ENCODE results near the gene LGALS4.
"Not testable (repeated sequence)": the region's sequence is repeated elsewhere in the genome, so short reads cannot be mapped to it uniquely, and the experiment has no call there.

Gene LGALS4

DNA sequence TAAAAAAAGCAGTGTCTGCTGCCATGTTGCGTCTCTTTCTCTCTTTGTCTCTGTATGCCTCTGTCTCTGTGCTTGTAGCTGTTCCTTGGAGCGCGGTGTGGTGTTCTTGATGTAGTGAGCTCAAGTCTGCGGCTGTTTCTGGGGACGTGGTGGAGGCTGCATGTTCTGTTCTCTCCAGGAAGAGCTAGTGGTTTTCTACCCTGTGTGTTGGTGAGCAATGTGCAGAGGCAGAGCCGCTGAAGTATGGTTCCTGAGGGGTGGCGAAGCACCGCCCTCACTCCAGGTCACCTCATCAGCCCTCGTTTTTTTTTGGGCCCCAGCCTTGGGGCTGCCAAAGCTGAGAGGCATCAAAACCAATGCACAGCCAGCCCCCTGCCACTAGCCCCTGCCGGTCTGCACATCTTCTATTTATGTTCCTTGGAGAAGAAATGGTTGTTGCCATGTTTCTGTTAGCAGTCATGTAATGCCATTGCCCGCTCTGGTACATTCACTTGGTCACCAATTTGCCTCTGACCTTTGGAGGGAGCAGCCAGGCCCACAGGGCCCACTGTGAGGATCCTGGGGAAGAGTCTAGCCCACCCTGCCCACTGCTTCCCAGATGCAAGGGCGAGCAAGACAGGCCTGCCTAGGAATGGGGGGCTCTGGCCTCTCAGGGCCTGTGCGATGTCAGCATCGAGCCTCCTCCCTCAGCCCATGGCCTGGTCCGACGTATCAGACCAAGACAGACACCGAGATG, 29.9 kb upstream of the LGALS4 start:
- no peak for DNase-seq (ENCODE audit: low read depth, low spot score)

DNA sequence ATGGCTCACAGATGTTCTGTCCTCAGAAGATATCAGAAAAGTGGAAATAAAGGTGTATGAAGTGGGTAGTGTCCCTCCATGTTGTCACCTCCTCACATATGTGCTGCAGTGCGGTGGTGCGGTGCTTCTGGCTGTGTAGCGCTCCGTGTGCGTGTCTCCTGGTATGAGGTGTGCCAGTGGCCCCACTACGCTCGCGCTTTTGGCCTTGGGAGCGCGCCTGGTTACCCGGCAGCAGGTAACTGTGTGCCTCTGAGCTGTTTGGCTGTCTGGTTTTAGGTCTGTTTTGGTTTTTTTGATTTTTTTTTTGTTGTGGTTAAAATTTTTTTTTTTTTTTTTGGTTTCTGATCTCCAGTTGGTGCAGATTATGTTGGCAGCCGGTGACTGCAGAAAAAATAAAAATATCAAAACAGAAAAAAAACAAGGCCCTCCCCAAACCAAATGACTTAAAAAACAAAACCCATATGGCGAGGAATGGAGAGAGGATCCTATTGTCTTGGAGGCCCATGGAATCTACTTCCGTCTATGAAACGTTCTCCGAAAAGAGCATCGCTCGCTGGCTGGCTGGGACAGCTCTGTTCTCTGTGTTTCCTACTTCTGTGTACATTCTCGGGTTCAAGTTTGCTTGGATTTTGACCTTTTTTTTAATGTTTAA, 29.2 kb upstream of the LGALS4 start:
- no peak for DNase-seq (ENCODE audit: low read depth, low spot score)

DNA sequence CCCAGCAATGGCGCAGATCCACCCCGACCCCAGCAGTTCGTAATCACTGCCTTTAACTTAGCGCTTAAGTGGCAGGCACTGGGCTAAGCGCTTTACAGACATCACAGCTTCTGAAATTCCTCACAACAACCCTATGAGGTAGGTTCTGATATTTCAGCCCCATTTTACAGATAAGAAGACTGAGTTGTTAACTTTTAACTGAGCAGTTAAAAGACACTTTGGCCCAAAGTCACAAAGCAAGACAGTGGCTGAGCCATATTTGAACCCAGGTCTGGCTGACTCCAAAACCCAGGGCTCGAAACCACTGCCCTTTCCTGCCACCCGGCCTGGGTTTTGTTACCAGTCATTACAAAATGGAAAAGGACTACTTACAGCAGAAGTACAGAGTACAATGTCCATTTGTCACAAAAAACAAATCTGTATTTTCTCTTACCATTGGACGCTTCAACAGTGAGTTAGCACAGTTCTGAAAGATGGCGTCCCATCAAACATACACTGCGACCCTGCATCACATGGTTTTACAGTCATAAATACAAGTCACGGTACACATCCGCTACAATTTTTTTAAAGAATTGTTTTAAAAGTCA, 28.5 kb upstream of the LGALS4 start:
- DNase-seq (ENCODE audit: low read depth, low spot score), result no peak

DNA sequence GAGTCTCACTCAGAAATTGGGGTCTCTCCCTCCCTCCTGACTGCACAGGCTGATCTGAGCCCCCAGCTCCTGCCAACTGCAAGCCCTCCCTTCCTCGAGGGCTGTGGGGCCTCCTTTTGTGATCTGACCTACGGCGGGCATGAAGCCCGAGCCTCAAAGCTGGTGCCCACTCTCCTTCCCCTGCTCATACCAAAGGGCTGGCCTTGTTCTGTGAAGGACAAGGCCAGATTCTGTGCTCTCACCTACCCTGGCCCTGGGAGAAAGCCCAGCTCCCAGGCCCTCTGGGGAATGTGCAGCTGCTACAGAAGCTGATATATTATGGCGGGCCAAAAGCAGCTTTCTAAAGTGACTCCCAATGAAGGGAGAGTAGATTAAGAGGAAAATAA, 27.8 kb upstream of the LGALS4 start:
- DNase-seq (ENCODE audit: low read depth, low spot score), result no peak

DNA sequence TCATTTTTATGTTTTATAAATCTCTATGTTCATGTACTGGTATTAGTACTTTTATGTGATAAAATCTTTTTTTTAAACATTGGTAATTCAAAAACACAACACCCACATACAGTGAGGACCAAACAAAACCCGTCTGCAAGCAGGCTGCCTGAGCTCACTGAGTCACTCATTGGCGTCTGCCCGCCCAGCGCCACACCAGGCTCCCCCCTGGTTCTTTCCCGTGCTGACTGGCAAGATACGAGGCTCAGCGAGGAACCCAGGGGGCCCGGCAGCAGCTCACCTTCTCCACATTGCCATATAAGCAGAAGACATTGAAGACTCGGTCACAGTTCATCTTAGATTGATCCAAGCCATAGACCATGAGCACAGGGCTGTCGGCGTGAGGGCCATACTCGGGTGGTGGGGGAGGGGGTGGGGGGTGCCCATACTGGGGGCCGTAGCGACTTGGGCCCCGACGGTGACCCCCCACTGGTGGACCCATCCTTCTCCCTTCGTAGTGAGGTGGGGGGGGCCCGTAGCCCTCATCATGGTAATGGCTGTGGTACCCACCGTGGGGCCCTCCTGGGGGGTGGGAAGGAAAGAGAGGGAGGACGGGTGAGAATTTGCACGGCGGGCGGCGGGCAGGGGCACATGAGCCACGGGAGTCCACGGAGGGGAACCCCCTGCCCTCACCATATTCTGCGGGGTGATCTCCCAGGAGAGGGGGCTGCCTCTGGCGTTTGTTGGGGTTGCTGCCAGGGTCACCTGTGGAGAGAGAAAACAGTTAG, 27.3 kb upstream of the LGALS4 start:
- no peak for DNase-seq (ENCODE audit: low read depth, low spot score)

DNA sequence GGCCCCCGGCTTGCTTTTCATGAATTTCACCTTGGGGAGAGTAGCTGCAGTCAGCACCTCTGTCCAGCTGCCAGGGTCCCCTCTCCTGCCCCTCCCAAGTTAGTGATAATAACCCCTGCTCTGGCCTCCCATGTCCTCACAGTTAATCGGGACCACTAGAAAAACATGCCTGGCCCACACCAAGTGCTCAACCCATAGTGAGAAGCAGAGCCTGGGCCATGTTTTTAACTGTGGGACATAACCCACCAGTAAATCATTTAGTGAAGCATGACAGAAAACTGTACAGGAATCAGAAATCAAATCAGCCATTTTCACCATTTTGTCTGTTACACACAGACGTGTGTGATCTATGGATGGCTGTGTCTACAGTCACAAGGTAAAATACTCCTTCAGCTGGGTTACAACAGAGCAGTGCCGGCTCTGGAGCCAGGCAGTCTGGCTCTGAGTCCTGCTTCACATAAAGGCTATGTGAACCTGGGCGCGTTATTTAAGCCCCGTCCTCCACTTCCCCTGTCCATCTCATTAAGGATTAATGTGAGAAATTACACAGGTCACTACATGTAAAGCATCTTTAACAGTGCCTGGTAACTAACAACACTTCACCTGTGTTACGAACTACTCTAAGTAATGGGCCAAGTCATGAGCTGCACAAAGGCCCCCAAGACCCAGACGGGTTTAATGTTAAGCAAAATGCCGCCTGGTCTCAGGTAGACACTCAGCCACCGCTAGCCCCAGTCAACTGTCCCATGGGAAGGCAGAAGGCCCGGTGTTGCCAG, 26.4 kb upstream of the LGALS4 start:
- DNase-seq (ENCODE audit: low read depth, low spot score), result no peak

DNA sequence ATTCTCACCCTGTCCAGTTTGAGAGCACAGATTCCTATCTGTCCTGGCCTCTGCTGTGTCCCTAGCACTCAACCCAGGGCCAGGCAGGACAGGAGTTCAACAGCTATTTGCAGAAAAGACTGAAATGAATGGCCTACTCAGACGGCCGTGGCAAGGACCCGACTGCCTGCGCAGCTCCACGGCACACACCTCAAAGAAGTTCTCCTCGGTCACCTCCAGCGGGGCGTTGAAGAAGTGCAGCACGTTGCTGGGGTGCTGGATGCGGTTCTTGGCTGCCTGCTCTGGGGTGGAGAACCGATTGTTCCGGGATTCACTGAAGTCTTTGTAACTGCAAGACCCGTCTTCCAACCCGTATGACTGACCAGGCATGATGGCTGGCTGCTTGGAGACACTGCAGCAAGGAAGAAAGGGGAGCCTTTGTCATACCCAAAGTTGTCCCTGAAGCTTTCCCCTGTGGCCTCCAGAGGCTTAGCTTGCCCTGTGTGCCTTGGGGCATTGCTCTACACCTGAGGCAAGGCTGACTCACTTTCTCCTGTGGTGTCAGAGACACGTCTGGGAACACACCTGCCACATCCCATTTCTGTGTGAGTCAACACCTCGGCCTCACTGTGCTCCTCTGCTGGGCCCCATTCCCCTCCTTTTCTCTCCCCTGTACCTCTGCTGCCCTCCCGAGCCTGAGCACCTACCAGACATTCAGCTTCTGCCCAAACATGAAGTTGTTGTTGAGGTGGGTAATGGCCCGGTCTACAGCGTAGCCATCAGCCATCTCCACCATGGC, 25.7 kb upstream of the LGALS4 start:
- no peak for DNase-seq (ENCODE audit: low read depth, low spot score)

DNA sequence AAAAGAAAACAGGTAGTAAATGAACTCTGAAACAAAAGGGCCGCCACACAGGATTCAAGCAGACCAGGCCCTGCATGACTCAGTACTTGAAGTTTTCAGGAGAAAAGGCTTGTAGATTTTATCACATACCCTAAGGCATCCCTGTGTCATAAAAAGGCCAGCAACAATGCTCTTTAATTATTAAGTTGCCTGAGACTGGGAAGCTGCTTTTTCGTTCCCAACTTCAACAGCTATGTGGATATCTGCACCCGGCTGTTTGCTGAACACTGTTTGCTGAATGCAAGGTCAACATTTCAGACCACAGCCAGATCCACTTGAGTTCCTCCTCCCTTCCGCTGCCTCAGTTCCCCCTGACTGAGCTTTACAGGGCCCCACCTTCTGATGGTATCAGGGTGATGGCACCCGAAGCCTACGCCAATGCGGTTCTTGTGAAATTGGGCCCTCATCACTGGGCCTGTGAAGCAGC, 24.9 kb upstream of the LGALS4 start:
- DNase-seq (ENCODE audit: low read depth, low spot score), result no peak

DNA sequence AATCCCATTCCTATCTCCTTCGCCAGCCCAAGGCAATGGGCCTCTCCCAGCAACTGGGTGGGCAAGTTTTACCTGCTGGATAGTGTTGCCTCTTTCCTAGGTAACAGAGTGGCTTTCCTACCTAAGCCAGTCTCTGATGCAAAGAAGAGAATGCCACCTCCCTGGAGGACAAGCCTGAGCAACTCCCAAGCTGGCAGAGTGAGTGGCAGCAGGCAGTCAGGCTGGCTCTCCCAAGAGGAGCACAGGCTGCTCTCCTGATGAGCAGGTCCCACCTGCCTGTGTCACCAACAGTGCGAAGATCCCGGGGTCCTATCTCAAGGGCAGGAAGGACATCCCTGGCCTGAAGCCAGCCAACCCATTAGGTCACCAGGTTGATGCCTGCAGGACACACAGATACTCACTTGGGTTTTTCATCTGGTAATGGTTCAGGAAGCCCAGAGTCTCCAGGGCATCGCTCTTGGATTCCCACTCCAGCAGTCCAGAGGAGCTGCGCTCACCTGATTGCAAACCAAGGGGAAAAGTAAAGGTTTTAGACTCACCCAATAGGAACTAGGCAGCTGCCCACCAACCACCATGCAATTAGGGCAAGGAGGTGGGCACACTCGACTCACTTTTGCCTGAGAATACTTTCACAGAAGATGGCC, 24.4 kb upstream of the LGALS4 start:
- DNase-seq (ENCODE audit: low read depth, low spot score), result no peak

DNA sequence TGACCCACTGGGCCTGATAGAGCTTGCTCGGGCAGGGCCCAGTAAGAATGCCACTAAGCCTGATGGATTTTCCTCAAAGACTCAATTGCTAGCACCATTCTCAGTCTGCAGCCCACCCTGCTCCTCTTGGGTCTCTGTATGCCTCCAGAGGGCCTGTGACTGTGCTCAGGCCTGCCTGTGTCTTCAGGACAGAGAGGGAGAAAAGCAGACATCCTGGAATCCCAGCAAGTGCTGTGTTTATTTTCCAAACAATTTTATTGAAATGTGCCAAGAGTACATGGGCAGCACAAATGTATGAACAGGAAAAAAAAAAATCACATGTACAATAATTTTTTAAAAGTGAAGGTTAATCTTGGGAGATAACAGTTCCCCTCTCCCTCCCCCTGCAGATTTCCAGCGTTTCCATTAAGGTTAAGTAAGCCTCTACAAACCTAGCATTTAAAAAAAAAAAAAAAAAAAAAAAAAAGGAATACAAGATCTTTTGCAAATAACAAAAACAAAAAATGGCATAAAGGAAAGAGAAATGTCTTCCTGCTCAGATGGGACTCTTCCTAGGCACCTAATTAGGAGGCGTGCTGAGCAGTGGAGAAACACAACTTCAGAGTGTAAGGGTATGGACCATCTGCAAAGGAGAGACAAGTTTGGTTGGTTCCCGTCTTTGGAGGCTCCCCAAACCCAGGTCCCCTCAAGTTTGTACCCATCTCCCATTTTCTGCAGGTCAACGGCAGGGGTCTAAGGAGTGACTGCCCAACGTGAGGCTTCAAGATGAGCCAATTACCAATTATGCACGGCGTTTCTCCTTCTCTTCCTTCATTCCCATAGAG, 23.6 kb upstream of the LGALS4 start:
- no peak for DNase-seq (ENCODE audit: low read depth, low spot score)

DNA sequence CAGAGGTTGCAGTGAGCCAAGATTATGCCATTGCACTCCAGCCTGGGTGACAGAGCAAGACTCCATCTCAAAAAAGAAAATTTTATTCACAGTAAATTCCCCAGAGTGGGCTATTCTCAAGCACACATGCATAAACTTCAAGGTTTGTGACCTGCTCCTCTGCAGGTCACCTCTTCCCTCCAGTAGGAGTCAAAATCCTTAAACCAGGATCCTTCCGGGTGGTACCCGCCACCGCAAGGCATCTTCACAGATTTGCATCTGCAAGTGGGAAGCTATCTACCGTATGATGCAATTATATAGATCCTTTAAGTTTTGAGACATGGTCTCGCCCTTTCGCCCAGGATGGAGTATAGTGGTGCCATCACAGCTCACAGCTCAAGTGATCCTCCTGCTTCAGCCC, 21.8 kb upstream of the LGALS4 start:
- no peak for DNase-seq (ENCODE audit: low read depth, low spot score)

DNA sequence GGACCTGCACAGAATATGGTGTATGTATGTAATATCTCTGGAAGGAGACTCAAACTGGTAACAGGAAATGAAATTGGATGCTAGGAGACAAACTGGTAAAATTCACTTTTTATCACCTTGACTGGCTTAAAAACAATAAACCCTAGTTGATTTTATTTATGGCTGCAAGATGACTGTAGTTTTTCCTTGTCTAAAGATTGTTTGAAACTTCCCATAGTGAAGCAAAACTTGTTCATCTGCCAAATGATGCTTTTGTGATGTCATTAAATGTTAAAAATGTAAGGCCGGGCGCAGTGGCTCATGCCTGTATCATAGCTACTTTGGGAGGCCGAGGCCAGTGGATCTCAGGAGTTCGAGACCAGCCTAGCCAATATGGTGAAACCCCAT, 21.4 kb upstream of the LGALS4 start:
- no peak for DNase-seq (ENCODE audit: low read depth, low spot score)

DNA sequence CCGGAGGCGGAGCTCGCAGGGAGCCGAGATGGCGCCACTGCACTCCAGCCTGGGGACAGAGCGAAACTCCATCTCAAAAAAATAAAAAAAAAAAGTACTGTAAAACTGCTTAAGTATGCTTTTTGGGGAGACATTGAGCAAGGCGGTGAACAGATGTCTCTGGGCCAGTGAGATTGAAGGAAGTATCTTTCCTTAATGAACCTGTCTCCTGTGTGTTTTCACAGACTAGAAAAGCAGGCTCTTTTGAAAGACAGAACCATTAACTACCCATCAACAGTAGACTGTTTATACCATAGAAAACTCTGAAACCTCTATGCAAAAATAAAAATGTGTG, 20.3 kb upstream of the LGALS4 start:
- no peak for DNase-seq (ENCODE audit: low read depth, low spot score)

DNA sequence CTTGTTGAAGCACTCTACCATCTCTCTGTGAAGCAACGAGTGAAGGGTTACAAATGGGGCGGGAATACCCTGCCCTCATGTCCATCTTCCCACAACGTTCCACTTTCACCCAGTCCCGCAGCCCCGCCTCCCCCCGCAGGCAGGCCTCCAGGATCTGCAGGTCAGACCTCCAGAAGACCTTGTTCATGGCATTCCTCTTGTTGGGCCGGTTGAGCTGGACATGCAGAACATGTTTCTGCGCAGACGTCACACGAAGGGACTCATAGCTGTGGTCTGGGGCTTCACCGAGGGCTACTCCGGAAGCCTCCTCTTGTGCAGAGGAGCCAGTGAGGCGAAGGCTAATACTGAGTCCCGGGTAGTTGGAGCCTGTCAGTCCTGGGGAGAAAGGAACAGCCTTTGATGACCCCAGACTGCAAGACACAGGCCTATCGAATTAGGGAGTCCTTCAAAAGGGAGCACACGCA, 18.4 kb upstream of the LGALS4 start:
- DNase-seq (ENCODE audit: low read depth, low spot score), result no peak

DNA sequence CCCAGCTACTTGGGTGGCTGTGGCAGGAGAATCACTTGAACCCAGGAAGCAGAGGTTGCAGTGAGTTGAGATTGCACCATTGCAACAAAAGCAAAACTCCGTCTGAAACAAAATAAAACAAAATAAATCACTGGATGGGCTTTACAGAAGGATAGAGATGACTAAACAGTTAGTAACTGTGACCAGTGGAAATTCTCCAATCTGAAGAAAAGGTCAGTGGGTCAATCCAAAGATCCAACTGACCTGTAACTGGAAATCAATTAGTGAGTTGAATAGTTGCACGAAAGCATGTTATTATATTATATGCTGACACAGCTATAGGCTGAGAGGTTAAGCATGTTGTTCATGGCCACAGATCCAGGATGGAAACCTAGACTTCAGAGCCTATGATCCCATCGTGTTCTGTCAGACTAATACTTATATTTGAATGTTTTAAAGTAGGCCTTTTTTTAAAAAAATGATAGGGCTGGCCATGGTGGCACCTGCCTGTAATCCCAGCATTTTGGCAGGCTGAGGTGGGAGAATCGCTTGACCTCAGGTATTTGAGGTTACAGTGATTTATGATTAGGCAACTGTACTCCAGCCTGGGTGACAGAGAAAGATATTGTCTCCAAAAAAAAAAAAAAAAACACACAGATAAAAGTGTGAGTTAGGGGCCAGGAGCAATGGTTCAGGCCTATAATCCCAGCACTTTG, 17.4 kb upstream of the LGALS4 start:
- no peak for DNase-seq (ENCODE audit: low read depth, low spot score)

DNA sequence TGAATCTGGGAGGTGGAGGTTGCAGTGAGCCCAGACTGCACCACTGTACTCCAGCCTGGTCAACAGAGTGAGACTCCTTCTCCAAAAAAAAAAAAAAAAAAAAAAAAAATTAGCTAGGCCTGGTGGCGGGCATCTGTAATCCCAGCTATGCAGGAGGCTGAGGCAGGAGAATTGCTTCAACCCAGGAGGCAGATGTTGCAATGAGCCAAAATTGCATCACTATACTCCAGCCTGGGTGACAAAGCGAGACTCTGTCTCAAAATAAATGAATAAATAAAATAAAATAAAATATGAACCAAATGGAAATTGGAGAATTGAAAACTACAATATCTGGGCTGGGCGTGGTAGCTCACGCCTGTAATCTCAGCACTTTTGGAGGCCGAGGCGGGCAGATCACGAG, 16.5 kb upstream of the LGALS4 start:
- DNase-seq (ENCODE audit: low read depth, low spot score), result not testable (repeated sequence)

DNA sequence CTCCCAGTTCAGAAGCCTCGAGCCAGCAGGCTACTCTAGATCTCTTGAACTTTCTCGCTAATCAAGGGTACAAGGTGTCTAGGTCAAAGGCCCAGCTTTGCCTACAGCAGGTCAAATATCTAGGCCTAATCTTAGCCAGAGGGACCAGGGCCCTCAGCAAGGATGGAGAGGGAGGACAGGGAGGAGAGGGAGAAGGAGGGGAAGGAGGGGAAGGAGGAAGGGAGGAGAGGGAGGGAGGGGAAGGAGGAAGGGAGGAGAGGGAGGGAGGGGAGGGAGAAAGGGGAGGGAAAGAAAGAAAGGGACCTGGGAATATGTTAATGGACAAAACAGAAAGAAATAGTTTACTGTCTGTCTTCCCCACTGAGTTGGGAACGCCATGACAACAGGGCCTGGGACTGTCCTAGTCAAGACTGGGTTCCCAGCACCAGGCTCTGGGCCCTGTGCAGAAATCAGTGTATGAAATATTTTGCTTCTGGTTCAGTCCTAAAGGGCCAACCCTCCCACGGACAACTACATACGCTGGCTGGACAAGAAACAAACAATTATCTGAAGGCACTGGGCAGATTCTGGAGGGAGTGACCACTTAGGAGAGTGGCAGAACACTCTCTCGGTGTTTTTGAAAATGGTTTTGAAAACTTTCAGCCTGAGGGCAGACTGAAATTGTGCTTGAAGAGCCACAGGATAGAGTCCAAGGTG, 14.3 kb upstream of the LGALS4 start:
- no peak for DNase-seq (ENCODE audit: low read depth, low spot score)

DNA sequence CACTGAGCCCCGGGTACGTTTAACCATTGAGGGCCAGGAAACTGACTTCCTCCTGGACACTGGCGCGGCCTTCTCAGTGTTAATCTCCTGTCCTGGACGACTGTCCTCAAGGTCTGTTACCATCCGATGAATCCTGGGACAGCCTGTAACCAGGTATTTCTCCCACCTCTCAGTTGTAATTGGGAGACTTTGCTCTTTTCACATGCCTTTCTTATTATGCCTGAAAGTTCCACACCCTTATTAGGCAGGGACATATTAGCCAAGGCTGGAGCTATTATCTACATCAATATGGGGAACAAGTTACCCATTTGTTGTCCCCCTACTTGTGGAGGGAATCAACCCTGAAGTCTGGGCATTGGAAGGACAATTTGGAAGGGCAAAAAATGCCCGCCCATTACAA, 13.2 kb upstream of the LGALS4 start:
- DNase-seq (ENCODE audit: low read depth, low spot score), result not testable (repeated sequence)
